Right atrium auricular region (tissue), 2 donors: ENCODE measurements around the gene SETMAR. TPM values are rescaled to one million over a fixed set of nuclear protein-coding genes. Genes with fewer than 3 reads are reported as not detected.

ENCODE experiments used
- DNase-seq: peaks from one replicate; pipeline ENCODE4 v3.0.0-alpha.2; 2019; ENCODE audit warnings: low spot score
- H3K27ac ChIP-seq, 2 donors: fragments of 200-600 bp; sonication (generic); 1 replicate in 1 of 2; 2 replicates in 1 of 2; pipeline ENCODE4 v1.5.1; 2016 to 2019
- H3K27me3 ChIP-seq, 2 donors: fragments of 200-600 bp; sonication (generic); one replicate each; pipeline versions ENCODE4 v1.5.1 to v1.6.0; 2017 to 2019
- H3K36me3 ChIP-seq: fragments of 200-600 bp; sonication (generic); one replicate; pipeline ENCODE4 v1.5.1; 2016
- H3K4me1 ChIP-seq, 2 donors: fragments of 200-600 bp; sonication (generic); one replicate each; pipeline versions ENCODE4 v1.5.1 to v1.6.0; 2017 to 2019
- H3K4me3 ChIP-seq, 2 donors: fragments of 200-600 bp; sonication (generic); 1 replicate in 1 of 2; 2 replicates in 1 of 2; pipeline ENCODE4 v1.5.1; 2017 to 2019; ENCODE audit warnings: mild to moderate bottlenecking in 1 of 2, moderate library complexity in 1 of 2
- H3K9me3 ChIP-seq, 2 donors: fragments of 200-600 bp; sonication (generic); one replicate each; pipeline ENCODE4 v1.5.1; 2019
- total RNA-seq, 2 donors: library from RNA; depleted of rRNA; stranded (reverse); fragments of >200 nt; gene quantifications; one replicate each; pipeline ENCODE4 v1.1.0, GENCODE V29; 2016
- TF ChIP-seq, protein P1 (sequence below), 2 donors: fragments of 200-600 bp; sonication (generic); IDR thresholded peaks; one replicate each; pipeline ENCODE4 v1.5.1; 2019; ENCODE audit warnings: antibody characterized with exemption in 2 of 2

The SETMAR gene
- total RNA-seq, 2 donors from 2014 or later, result 13.5 to 18.5 TPM

DNA sequence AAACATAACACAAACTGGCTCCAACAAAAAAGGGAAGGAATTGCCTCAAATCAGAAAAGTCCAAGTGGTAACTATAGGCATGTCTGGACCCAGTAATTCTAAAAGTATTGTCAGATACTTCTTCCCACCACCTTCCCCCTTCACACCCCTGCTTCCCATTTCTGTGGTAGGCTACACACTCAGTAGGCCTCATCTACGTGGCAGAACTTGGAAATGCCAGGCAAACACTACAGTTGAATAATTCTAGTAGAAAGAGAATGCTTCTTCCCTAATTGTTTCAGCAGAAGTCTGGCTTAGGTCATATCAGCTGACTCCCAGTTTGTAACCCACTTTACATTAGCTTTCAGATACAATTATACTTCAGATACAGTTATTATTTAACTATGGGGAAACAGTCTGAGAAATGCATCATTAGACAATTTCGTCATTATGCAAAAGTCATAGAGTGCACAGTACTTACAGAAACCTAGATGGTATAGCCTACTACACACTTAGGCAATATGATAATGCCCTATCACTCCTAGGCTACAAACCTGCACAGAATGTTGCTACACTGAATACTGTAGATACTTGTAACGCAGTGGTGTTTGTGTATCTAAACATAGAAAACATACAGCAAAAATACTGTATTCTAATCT lies 6.4 kb downstream of the SETMAR start:
- Histone ChIP-seq H3K36me3 (peaks cover 11% of the 10 kb centered on the region), H3K9me3 (no peaks in the 10 kb centered on the region), H3K4me1 (peaks cover 0 to 32% of the 10 kb centered on the region in 2 donors), H3K27me3 (no peaks in the 10 kb centered on the region), H3K27ac (no peak overlapping the region), H3K4me3 (no peak overlapping the region)
- DNase-seq, result no peak
- TF ChIP-seq, protein P1, sequence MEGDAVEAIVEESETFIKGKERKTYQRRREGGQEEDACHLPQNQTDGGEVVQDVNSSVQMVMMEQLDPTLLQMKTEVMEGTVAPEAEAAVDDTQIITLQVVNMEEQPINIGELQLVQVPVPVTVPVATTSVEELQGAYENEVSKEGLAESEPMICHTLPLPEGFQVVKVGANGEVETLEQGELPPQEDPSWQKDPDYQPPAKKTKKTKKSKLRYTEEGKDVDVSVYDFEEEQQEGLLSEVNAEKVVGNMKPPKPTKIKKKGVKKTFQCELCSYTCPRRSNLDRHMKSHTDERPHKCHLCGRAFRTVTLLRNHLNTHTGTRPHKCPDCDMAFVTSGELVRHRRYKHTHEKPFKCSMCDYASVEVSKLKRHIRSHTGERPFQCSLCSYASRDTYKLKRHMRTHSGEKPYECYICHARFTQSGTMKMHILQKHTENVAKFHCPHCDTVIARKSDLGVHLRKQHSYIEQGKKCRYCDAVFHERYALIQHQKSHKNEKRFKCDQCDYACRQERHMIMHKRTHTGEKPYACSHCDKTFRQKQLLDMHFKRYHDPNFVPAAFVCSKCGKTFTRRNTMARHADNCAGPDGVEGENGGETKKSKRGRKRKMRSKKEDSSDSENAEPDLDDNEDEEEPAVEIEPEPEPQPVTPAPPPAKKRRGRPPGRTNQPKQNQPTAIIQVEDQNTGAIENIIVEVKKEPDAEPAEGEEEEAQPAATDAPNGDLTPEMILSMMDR (IDR thresholded peaks at IDR 0.05), result no peak

DNA sequence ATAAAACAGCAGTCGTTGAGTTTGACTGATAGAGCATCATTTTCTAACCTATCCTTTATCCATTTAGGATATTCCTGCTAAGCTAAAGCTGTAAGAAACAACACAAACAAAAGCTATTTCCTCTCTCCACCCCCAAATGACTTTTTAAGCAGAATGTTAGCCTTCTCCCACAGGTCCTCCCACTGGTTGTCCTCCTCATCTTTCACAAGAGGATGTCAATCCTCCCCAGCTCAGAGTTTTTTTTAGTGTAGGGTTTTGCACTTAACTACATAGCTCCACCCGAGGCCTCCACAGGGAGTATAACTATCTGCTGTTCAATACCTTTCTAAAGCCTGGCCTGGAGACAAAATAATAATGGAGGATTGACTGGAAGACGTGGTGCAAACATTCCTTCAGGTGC lies 7.8 kb downstream of the SETMAR start:
- TF ChIP-seq, protein P1 (IDR thresholded peaks at IDR 0.05), result no peak
- H3K4me1 ChIP-seq, result peaks cover 0 to 20% of the 10 kb centered on the region in 2 donors
- H3K27ac ChIP-seq, result no peak overlapping the region
- no peak overlapping the region for H3K4me3 ChIP-seq
- DNase-seq, result no peak
- H3K36me3 ChIP-seq, result peaks cover 11% of the 10 kb centered on the region
- no peaks in the 10 kb centered on the region for H3K9me3 ChIP-seq
- no peaks in the 10 kb centered on the region for H3K27me3 ChIP-seq

DNA sequence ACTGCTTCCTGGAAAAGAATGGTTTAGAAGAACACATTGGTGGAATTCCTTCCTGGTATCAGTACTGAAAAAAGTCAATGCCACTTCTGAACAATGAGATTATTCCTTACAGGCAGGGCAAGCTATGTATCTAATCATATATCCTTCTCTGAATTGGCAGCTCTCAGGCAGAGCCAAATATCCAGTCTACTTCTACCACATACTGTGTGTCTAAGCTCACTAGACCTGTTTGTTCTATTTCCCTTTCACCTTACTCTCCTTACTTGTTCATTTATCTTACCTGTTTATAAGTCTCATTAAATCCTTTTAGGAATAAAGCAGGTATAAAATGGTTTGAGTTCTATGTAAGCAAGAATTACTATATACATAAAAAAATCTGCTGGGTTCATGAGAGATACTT lies 8.3 kb downstream of the SETMAR start:
- Histone ChIP-seq H3K9me3 (no peaks in the 10 kb centered on the region), H3K27ac (no peak overlapping the region), H3K27me3 (no peaks in the 10 kb centered on the region), H3K36me3 (peaks cover 16% of the 10 kb centered on the region), H3K4me1 (peaks cover 0 to 15% of the 10 kb centered on the region in 2 donors), H3K4me3 (no peak overlapping the region)
- TF ChIP-seq, protein P1 (IDR thresholded peaks at IDR 0.05), result no peak
- no peak for DNase-seq

DNA sequence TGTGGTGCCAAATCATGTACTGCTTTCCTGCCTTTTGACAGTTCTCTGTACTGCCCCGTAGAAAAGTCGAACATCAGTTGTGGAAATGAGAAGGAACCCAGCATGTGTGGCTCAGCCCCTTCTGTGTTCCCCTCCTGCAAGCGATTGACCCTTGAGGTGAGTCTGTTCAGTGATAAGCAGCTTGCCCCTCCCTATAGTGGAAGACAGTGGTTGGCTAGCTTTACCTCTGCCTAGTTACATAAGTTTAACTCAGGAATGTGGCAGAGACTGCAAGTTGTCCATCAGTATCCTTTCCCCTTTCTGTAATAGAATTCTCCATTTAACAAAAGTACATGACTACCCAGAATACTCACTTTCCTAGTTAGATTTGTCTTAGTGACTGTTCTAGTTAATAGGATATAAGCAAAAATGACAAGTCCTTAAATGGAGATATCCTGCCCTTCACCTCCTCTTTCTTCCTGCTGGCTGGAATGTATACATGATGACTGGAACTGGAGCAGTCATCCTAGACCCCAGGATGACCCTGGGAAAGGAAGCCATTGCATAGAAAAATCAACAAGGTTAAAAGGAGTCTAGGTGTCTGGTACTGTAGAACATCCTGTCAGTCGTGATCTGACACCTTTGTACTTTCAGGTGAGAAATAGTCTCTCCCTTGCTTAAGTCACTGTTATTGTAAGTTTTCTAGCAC lies 10.6 kb downstream of the SETMAR start:
- no peak overlapping the region for H3K27ac ChIP-seq
- TF ChIP-seq, protein P1 (IDR thresholded peaks at IDR 0.05), result no peak

DNA sequence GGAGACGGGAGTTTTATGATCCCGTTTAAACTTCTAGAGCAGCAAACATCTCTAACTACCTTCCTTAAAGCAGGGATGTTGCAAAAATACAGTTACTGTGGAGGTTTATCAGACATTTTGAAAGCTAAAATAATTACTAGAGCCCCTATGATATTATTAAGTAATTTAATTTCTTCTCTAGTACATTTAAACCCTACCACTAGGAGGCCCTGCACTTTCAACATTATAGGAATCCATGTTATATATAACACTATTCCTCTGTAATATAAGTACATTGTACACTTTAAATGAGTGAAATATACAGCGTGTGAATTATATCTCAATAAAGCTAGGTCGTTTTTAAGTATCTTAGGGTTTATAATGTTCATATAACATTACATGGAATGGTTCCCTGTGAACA lies 11.5 kb downstream of the SETMAR start:
- Histone ChIP-seq H3K27me3 (no peaks in the 10 kb centered on the region), H3K27ac (no peak overlapping the region), H3K4me1 (no peaks in the 10 kb centered on the region), H3K36me3 (peaks cover 24% of the 10 kb centered on the region), H3K9me3 (no peaks in the 10 kb centered on the region), H3K4me3 (no peak overlapping the region)
- TF ChIP-seq, protein P1 (IDR thresholded peaks at IDR 0.05), result peak in 1 of 2 donors; percentile 28
- DNase-seq, result no peak

More for the DNA sequence above, 10.6 kb downstream of the SETMAR start:
- DNase-seq, result no peak
- no peaks in the 10 kb centered on the region for H3K4me1 ChIP-seq
- no peak overlapping the region for H3K4me3 ChIP-seq
- no peaks in the 10 kb centered on the region for H3K9me3 ChIP-seq
- no peaks in the 10 kb centered on the region for H3K27me3 ChIP-seq
- H3K36me3 ChIP-seq, result peaks cover 24% of the 10 kb centered on the region
